ENCODE results near the gene ASAH2.

Gene ASAH2

DNA sequence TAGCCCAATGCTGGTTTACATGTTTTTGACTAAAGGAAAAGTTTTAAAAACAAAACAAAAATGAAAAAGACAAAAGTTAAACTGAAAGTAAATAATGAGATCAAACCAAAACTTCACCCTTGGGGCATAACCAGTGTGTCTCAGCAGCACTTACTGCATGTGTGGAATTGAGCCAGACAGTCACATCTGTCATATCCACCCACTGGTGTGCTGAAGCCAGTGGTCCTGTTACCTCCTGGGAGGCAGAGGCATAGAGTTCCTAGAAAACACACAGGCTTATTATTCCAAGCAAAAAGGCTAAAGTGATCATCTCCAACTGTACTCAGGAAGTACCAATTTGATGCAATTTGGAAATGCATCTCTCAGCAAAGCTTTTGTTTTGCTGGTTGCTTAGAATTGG is 40.4 kb downstream of the ASAH2 start:
- DNase-seq (ENCODE audit: low spot score), result no peak

More for the DNA sequence above, 40.4 kb downstream of the ASAH2 start:
- FAIRE-seq, result no peak

Measured in RCC 7860 (cell line).